Measurements from ENCODE around the gene CIDEC. TPM values are rescaled to one million over a fixed set of nuclear protein-coding genes. Genes with fewer than 3 reads are reported as not detected.
A peak's percentile ranks its signal among the peaks of the same experiment; 100 is the strongest.
"Not testable (repeated sequence)": the region's sequence is repeated elsewhere in the genome, so short reads cannot be mapped to it uniquely, and the experiment has no call there.

The CIDEC gene
- total and polyA plus RNA-seq, 4 donors, result 0.24 to 0.54 TPM; not detected in 2

DNA sequence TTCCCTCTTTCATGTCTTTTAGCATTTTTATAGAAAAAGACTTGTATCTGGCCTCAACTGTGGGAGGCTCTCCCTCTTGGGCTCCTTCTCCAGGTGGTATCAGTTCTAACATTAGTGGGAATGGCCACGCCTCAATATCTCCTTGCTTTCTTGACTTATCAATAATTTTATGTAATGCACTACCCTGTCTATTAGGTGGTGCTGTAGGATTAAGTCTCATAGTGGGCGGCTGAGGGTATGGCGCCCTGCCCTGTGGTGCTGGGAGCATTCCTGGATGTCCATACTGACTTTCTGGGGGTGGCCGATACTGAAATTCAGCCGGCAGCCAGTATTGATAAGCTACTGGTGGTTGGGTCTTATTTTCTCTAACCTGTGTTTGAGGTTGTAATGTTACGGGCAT lies 27.5 kb downstream of the CIDEC start:
- H3K4me3 ChIP-seq (ENCODE audit: low read depth, low read length), result no peak overlapping the region
- H3K27me3 ChIP-seq (ENCODE audit: control insufficient read depth, insufficient read depth, low read length), result no peaks in the 10 kb centered on the region
- WGBS (ENCODE audit: insufficient coverage), result 97% methylated on average over 4 of the region's 6 CpGs
- DNase-seq (ENCODE audit: low read depth in 4 of 6, low spot score in 6 of 6), result no peak
- H3K9me3 ChIP-seq (ENCODE audit: control insufficient read depth, insufficient read depth, low read length), result no peaks in the 10 kb centered on the region
- H3K4me1 ChIP-seq (ENCODE audit: control insufficient read depth, insufficient read depth, low read length), result peaks cover 7% of the 10 kb centered on the region
- no peaks in the 10 kb centered on the region for H3K36me3 ChIP-seq (ENCODE audit: control insufficient read depth, insufficient read depth, low read length)
- no peak overlapping the region for H3K27ac ChIP-seq (ENCODE audit: low read depth, low read length)

DNA sequence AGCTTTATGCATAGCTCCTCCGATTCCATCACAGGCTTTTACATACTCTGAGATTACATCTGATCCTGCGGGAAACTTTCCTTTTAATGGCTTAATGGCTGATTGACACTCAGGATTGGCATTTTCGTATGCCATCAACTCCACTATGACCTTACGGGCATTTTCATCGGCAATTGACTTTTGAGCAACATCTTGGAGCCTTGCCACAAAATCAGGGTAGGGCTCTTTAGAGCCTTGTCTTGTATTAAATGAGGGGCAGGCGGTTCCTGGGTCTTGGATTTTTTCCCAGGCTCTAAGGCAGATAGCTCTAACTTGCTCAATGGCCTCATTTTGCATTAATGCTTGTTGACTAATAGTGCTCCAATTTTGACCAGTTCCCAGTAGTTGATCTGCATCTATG lies 28.1 kb downstream of the CIDEC start:
- DNase-seq (ENCODE audit: low read depth in 4 of 6, low spot score in 6 of 6), result peak in 1 of 6 donors; percentile 47
- not testable (repeated sequence) for H3K4me1 ChIP-seq (ENCODE audit: control insufficient read depth, insufficient read depth, low read length); H3K27me3 ChIP-seq (ENCODE audit: control insufficient read depth, insufficient read depth, low read length); H3K36me3 ChIP-seq (ENCODE audit: control insufficient read depth, insufficient read depth, low read length); H3K9me3 ChIP-seq (ENCODE audit: control insufficient read depth, insufficient read depth, low read length); H3K4me3 ChIP-seq (ENCODE audit: low read depth, low read length)
- peak overlapping the region; percentile 35 for H3K27ac ChIP-seq (ENCODE audit: low read depth, low read length)
- WGBS (ENCODE audit: insufficient coverage), result 28% methylated on average over 2 of the region's 6 CpGs

DNA sequence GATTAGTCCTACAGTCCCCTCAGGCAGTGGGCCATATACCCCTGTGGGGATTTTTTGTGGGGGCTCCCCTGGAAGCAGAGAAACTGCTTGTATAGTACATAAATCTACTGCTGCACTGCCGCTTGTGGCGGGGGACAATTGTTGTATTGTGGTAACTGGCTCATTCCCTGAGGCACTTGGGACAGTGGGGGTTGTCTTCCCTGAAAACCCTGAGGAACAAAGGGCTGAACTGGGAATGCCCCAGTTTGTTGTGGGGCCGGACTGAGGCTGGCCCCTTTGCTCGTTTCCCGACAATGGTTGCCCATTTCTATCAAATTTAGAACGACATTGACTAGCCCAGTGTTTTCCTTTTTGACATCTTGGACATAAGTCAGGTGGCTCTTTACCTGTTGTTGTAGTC lies 28.7 kb downstream of the CIDEC start:
- not testable (repeated sequence) for H3K27me3 ChIP-seq (ENCODE audit: control insufficient read depth, insufficient read depth, low read length); H3K9me3 ChIP-seq (ENCODE audit: control insufficient read depth, insufficient read depth, low read length); DNase-seq (ENCODE audit: low read depth in 4 of 6, low spot score in 6 of 6); H3K4me3 ChIP-seq (ENCODE audit: low read depth, low read length); H3K36me3 ChIP-seq (ENCODE audit: control insufficient read depth, insufficient read depth, low read length); H3K4me1 ChIP-seq (ENCODE audit: control insufficient read depth, insufficient read depth, low read length)
- H3K27ac ChIP-seq (ENCODE audit: low read depth, low read length), result peak overlapping the region; percentile 35
- WGBS (ENCODE audit: insufficient coverage), result 37% methylated on average over 5 of the region's 6 CpGs

DNA sequence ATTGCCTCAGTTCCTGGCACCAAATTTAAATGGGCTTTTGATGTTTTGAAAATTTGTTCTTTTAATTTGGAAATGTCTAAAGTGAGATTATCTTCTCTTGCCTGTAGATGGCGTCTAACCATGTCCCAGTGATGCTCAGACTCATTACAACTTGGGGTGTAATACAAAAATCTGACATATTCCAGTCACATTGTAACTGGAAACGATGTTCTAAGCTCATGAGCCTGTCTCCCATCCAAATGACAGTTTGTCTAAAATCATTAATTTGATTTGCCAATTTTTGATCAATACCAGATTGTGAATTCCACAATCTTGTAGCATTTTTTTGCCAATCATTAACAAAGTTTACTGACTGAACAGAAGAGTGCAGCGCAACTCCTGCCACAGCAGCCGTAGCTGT lies 31.2 kb downstream of the CIDEC start:
- not testable (repeated sequence) for H3K27ac ChIP-seq (ENCODE audit: low read depth, low read length); H3K27me3 ChIP-seq (ENCODE audit: control insufficient read depth, insufficient read depth, low read length); H3K9me3 ChIP-seq (ENCODE audit: control insufficient read depth, insufficient read depth, low read length); H3K36me3 ChIP-seq (ENCODE audit: control insufficient read depth, insufficient read depth, low read length); H3K4me3 ChIP-seq (ENCODE audit: low read depth, low read length); H3K4me1 ChIP-seq (ENCODE audit: control insufficient read depth, insufficient read depth, low read length)
- no CpG with 5 or more reads among the region's 4 CpGs for WGBS (ENCODE audit: insufficient coverage)
- peak in 2 of 6 donors; percentile 43 to 72 for DNase-seq (ENCODE audit: low read depth in 4 of 6, low spot score in 6 of 6)

DNA sequence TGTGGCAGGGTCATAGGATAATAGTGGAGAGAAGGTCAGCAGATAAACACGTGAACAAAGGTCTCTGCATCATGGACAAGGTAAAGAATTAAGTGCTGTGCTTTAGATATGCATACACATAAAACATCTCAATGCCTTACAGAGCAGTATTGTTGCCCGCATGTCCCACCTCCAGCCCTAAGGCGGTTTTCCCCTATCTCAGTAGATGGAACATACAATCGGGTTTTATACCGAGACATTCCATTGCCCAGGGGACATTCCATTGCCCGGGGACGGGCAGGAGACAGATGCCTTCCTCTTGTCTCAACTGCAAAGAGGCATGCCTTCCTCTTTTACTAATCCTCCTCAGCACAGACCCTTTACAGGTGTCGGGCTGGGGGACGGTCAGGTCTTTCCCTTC lies 32.2 kb downstream of the CIDEC start:
- not testable (repeated sequence) for H3K36me3 ChIP-seq (ENCODE audit: control insufficient read depth, insufficient read depth, low read length); DNase-seq (ENCODE audit: low read depth in 4 of 6, low spot score in 6 of 6); H3K27ac ChIP-seq (ENCODE audit: low read depth, low read length); H3K4me3 ChIP-seq (ENCODE audit: low read depth, low read length); H3K9me3 ChIP-seq (ENCODE audit: control insufficient read depth, insufficient read depth, low read length); H3K27me3 ChIP-seq (ENCODE audit: control insufficient read depth, insufficient read depth, low read length)
- H3K4me1 ChIP-seq (ENCODE audit: control insufficient read depth, insufficient read depth, low read length), result peaks cover 14% of the 10 kb centered on the region
- no CpG with 5 or more reads among the region's 9 CpGs for WGBS (ENCODE audit: insufficient coverage)

DNA sequence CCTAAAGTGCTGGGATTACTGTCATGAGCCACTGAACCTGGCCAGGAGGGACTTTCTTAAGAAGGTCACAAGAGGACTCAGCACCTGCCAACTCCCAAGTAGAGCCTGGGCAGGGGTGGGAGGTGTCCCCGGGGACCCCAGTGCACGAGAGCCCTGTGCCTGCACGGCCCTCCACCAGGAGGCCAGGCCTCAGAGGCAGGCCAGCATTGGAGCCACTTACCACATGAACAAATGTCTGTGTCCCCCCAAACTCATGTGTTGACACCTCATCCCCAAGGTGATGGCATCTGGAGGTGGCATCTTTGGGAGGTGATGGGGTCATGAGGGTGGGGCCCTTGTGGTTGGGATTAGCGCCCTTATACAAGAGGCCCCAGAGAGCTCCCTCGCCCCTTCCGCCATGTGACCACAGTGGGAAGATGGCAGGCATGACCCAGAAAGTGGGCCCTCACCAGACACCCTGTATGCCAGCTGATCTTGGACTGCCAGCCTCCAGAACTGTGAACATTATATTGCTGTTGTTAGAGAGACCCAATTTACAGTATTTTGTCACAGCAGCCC lies 33.0 kb downstream of the CIDEC start:
- Histone ChIP-seq H3K4me3 (ENCODE audit: low read depth, low read length) (no peak overlapping the region), H3K36me3 (ENCODE audit: control insufficient read depth, insufficient read depth, low read length) (peaks cover 1% of the 10 kb centered on the region), H3K27me3 (ENCODE audit: control insufficient read depth, insufficient read depth, low read length) (no peaks in the 10 kb centered on the region), H3K4me1 (ENCODE audit: control insufficient read depth, insufficient read depth, low read length) (peaks cover 13% of the 10 kb centered on the region), H3K27ac (ENCODE audit: low read depth, low read length) (no peak overlapping the region), H3K9me3 (ENCODE audit: control insufficient read depth, insufficient read depth, low read length) (no peaks in the 10 kb centered on the region)
- 92% methylated on average over 4 of the region's 6 CpGs for WGBS (ENCODE audit: insufficient coverage)
- no peak for DNase-seq (ENCODE audit: low read depth in 4 of 6, low spot score in 6 of 6)

DNA sequence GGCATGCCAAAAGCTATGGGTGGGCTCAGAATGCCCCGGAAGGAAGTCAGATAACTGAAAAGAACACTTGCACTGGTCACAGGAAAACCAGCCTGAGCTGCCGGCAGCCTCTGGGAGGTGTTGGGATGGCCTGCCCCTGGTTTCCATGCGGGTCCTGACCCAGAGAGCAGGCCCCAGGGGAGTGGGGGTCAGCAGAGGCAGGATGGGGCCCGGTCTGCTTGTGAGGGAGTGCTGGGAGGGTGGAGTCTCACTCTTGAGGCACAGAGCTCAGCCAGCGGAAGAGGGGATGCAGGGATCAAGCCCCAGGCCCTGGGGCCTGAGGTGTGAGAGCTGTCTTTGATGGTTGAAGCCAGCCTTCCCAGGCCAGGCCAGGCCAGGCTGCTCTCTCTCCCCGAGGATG lies 33.8 kb downstream of the CIDEC start:
- WGBS (ENCODE audit: insufficient coverage), result 72% methylated on average over 6 of the region's 6 CpGs
- Histone ChIP-seq H3K36me3 (ENCODE audit: control insufficient read depth, insufficient read depth, low read length) (peaks cover 9% of the 10 kb centered on the region), H3K27me3 (ENCODE audit: control insufficient read depth, insufficient read depth, low read length) (no peaks in the 10 kb centered on the region), H3K4me3 (ENCODE audit: low read depth, low read length) (no peak overlapping the region), H3K4me1 (ENCODE audit: control insufficient read depth, insufficient read depth, low read length) (peaks cover 10% of the 10 kb centered on the region), H3K27ac (ENCODE audit: low read depth, low read length) (no peak overlapping the region), H3K9me3 (ENCODE audit: control insufficient read depth, insufficient read depth, low read length) (no peaks in the 10 kb centered on the region)
- no peak for DNase-seq (ENCODE audit: low read depth in 4 of 6, low spot score in 6 of 6)

DNA sequence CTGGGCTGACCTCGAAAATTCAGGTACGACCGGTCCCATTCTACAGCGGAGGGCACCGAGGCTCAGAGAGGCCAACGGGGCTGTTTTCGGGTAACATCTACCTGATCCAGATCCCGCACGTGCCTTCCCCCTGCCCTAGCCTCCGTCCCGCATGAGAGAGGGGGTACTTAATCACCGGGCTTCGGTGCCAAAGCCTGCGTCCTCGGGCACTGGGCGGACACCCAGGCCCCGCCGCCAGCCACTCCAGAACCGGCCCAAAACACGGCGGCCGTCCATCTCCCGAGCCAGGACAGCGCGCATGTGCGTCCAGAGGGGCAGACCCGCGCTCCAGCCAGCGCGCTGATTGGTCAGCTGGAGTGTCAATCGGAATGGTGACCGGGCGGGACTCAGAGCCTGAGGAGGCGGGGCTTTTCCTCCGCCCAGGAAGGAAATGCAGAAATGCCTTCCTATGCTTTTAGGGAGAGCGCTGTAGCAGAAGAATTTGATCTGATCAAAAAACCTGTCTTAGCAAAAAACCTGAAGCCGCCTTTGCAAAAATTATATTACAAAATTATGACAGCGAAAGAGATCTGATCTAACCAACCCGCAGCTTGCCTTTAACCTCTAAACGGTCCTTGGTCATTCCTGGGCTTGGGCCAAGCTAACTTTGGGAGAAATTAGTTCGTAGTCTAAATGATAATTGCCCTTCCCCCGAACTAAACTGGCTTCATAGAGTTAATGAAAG lies 36.2 kb downstream of the CIDEC start, which contains the start of gene RPUSD3:
Gene RPUSD3 (minus strand): TSS at position 294 of the 724 bp plus-strand sequence. CDS start 18 bp downstream, at position 276.
- peaks cover 10% of the 10 kb centered on the region for H3K4me1 ChIP-seq (ENCODE audit: control insufficient read depth, insufficient read depth, low read length)
- WGBS (ENCODE audit: insufficient coverage), result 0% methylated on average over 35 of the region's 42 CpGs
- no peaks in the 10 kb centered on the region for H3K9me3 ChIP-seq (ENCODE audit: control insufficient read depth, insufficient read depth, low read length)
- H3K4me3 ChIP-seq (ENCODE audit: low read depth, low read length), result peak within 1 kb of the TSS; percentile 97
- no peaks in the 10 kb centered on the region for H3K27me3 ChIP-seq (ENCODE audit: control insufficient read depth, insufficient read depth, low read length)
- H3K36me3 ChIP-seq (ENCODE audit: control insufficient read depth, insufficient read depth, low read length), result peaks cover 30% of the 10 kb centered on the region
- H3K27ac ChIP-seq (ENCODE audit: low read depth, low read length), result peak within 1 kb of the TSS; percentile 44
- peak; percentile 96 to 99 (median 98) for DNase-seq (ENCODE audit: low read depth in 4 of 6, low spot score in 6 of 6)

DNA sequence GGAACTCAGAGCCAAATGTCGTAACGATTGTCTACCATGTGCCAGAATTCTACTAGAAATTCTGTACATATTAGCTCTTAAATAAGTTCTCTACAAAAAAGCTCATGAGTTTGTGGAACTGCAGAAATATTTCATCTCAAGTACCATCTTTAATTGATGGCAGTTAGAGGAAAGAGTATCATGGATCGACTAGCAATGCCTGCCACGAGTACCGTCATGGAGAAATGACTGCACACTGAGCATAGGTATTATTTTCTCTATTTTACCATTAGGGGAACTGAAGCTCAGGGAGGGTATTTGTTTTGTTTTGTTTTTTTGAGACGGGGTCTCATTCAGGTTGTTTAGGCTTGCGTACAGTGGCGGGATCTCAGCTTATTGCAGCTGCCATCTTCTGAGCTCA lies 39.0 kb downstream of the CIDEC start:
- Histone ChIP-seq H3K9me3 (ENCODE audit: control insufficient read depth, insufficient read depth, low read length) (no peaks in the 10 kb centered on the region), H3K4me3 (ENCODE audit: low read depth, low read length) (no peak overlapping the region), H3K27me3 (ENCODE audit: control insufficient read depth, insufficient read depth, low read length) (no peaks in the 10 kb centered on the region), H3K27ac (ENCODE audit: low read depth, low read length) (no peak overlapping the region), H3K36me3 (ENCODE audit: control insufficient read depth, insufficient read depth, low read length) (peaks cover 42% of the 10 kb centered on the region), H3K4me1 (ENCODE audit: control insufficient read depth, insufficient read depth, low read length) (peaks cover 10% of the 10 kb centered on the region)
- no peak for DNase-seq (ENCODE audit: low read depth in 4 of 6, low spot score in 6 of 6)
- WGBS (ENCODE audit: insufficient coverage), result 80% methylated on average over 3 of the region's 8 CpGs

DNA sequence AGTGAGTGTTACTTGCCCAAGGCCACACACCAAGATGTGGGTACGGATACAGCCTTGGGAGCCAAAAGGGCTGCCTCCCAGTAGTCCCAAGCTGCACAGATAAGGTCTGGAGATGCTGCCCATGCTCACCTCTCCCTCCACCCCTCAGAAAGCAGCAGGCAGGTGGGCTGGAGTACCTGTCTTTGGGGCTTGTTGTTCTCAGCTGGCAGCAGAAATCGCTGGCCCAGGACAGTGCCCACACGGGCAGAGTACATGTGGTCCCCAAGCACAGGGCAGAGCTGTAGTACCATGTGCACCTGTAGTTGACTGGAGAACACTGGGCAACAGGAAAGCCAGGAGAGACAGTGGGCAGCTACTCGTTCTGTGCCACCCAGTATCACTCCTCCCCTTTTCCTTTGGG lies 41.2 kb downstream of the CIDEC start:
- no peak for DNase-seq (ENCODE audit: low read depth in 4 of 6, low spot score in 6 of 6)
- Histone ChIP-seq H3K36me3 (ENCODE audit: control insufficient read depth, insufficient read depth, low read length) (peaks cover 63% of the 10 kb centered on the region), H3K27ac (ENCODE audit: low read depth, low read length) (no peak overlapping the region), H3K9me3 (ENCODE audit: control insufficient read depth, insufficient read depth, low read length) (no peaks in the 10 kb centered on the region), H3K4me1 (ENCODE audit: control insufficient read depth, insufficient read depth, low read length) (peaks cover 10% of the 10 kb centered on the region), H3K4me3 (ENCODE audit: low read depth, low read length) (no peak overlapping the region), H3K27me3 (ENCODE audit: control insufficient read depth, insufficient read depth, low read length) (no peaks in the 10 kb centered on the region)
- 89% methylated on average over 4 of the region's 4 CpGs for WGBS (ENCODE audit: insufficient coverage)
